ENCODE measurements around the gene MANF.

MANF gene

DNA sequence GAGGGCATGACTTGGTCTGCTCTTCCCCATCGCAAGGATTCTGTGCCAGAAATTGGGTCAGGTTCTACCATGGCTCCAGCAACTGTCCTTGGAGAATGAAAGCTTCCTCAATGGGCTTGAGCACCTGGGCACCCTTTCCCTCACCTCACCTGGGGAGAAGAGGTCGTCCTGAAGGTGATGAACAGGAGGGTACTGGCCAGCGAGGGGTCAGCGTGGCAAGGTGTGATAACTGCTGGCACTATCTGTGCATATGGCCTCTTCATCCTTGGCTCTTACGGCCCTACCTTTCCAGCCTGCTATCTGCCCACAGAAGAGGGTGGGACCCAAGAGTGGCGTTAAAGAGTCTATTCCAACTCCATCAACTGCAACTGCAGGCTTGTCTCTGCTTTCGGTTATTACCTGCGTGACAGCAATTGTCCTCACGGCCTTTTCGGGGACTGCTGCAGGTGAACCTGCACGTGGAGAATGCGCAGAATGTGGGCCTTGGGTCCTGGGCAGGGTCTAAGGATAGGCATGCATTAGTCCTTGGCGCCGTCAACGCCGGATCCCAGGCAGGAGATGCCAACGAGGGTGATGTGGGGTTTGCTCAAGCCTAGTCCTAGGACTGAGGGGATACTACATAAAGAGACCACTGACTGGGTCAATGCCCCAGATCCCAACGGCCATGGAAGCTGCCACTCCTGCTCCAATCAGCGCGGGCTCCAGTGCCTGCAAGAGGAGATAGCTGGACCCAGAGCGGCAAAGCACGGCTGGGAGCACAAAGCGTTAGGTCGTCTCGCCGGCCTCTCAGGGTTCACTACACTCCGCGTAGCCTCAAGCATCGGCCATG, 5.4 kb downstream of the MANF start:
- Histone ChIP-seq H3K4me3 (peak overlapping the region; percentile 94), H3K27ac (peak overlapping the region; percentile 19 to 95)
- no peak for DNase-seq (ENCODE audit: low spot score)
- TF ChIP-seq, protein P1, sequence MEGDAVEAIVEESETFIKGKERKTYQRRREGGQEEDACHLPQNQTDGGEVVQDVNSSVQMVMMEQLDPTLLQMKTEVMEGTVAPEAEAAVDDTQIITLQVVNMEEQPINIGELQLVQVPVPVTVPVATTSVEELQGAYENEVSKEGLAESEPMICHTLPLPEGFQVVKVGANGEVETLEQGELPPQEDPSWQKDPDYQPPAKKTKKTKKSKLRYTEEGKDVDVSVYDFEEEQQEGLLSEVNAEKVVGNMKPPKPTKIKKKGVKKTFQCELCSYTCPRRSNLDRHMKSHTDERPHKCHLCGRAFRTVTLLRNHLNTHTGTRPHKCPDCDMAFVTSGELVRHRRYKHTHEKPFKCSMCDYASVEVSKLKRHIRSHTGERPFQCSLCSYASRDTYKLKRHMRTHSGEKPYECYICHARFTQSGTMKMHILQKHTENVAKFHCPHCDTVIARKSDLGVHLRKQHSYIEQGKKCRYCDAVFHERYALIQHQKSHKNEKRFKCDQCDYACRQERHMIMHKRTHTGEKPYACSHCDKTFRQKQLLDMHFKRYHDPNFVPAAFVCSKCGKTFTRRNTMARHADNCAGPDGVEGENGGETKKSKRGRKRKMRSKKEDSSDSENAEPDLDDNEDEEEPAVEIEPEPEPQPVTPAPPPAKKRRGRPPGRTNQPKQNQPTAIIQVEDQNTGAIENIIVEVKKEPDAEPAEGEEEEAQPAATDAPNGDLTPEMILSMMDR (IDR thresholded peaks at IDR 0.05): peak; percentile 86

GRCh38 chr3:51391075-51391565, 6.0 kb downstream of the MANF start, which contains the start of gene RBM15B:
Gene RBM15B (plus strand): TSS chr3:51391285. CDS start chr3:51391400, 115 bp downstream.
- TF ChIP-seq, protein P1 (IDR thresholded peaks at IDR 0.05): peak; percentile 5
- peak within 1 kb of the TSS; percentile 85 to 95 for H3K27ac ChIP-seq
- H3K4me3 ChIP-seq: peak within 1 kb of the TSS; percentile 94
- peak; percentile 98 for DNase-seq (ENCODE audit: low spot score)

DNA sequence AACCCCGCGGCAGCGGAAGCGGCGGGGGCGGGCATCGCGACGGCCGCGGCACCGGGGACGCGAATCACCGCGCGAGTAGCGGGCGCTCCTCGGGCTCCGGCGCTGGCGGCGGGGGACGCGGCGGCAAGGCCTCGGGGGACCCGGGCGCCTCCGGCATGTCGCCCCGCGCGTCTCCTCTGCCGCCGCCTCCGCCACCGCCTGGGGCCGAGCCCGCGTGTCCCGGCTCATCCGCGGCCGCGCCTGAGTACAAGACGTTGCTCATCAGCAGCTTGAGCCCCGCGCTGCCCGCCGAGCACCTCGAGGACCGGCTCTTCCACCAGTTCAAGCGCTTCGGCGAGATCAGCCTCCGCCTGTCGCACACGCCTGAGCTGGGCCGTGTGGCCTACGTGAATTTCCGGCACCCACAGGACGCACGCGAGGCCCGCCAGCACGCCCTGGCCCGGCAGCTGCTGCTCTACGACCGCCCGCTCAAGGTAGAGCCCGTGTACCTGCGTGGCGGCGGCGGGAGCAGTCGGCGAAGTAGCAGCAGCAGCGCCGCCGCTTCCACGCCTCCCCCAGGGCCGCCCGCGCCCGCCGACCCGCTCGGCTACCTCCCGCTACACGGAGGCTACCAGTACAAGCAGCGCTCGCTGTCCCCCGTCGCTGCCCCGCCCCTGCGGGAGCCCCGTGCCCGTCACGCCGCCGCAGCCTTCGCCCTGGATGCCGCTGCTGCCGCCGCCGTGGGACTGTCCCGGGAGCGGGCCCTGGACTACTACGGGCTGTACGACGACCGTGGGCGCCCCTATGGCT, 6.7 kb downstream of the MANF start:
- TF ChIP-seq, protein P1 (IDR thresholded peaks at IDR 0.05): no peak
- Histone ChIP-seq H3K27ac (peak overlapping the region; percentile 85 to 95), H3K4me3 (peak overlapping the region; percentile 94)
- no peak for DNase-seq (ENCODE audit: low spot score)

DNA sequence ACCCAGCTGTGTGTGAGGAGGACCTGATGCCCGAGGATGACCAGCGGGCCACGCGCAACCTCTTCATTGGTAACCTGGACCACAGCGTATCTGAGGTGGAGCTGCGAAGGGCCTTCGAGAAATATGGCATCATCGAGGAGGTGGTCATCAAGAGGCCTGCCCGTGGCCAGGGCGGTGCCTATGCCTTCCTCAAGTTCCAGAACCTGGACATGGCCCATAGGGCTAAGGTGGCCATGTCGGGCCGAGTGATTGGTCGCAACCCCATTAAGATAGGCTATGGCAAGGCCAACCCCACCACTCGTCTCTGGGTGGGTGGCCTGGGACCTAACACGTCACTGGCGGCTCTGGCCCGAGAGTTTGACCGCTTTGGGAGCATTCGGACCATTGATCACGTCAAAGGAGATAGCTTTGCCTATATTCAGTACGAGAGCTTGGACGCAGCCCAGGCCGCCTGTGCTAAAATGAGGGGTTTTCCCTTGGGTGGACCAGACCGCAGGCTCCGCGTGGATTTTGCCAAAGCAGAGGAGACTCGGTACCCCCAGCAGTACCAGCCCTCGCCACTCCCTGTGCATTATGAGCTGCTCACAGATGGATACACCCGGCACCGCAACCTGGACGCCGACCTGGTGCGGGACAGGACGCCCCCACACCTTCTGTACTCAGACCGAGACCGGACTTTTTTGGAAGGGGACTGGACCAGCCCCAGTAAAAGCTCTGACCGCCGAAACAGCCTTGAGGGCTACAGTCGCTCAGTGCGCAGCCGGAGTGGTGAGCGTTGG, 7.5 kb downstream of the MANF start:
- DNase-seq (ENCODE audit: low spot score): peak; percentile 74
- H3K4me3 ChIP-seq: peak overlapping the region; percentile 94
- TF ChIP-seq, protein P1 (IDR thresholded peaks at IDR 0.05): no peak
- peak overlapping the region; percentile 85 to 95 for H3K27ac ChIP-seq

DNA sequence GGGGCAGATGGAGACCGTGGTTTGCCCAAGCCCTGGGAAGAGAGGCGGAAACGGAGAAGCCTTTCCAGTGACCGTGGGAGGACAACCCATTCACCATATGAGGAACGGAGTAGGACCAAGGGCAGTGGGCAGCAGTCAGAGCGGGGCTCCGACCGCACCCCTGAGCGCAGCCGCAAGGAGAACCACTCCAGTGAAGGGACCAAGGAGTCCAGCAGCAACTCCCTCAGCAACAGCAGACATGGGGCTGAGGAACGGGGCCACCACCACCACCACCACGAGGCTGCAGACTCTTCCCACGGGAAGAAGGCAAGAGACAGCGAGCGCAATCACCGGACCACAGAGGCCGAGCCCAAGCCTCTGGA, 8.0 kb downstream of the MANF start:
- DNase-seq (ENCODE audit: low spot score): no peak
- no peak overlapping the region for H3K27ac ChIP-seq
- H3K4me3 ChIP-seq: no peak overlapping the region
- TF ChIP-seq, protein P1 (IDR thresholded peaks at IDR 0.05): no peak

DNA sequence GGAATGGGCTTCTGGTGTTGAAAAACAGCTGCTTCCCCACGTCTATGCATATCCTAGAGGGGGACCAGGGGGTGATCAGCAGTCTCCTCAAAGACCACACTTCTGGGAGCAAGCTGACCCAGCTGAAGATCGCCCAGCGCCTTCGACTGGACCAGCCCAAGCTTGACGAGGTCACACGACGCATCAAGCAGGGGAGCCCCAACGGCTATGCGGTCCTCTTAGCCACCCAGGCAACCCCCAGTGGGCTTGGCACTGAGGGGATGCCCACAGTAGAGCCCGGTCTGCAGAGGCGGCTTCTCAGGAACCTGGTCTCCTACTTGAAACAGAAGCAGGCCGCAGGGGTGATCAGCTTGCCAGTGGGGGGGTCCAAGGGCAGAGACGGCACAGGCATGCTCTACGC, 8.5 kb downstream of the MANF start:
- TF ChIP-seq, protein P1 (IDR thresholded peaks at IDR 0.05): no peak
- DNase-seq (ENCODE audit: low spot score): peak; percentile 65
- Histone ChIP-seq H3K27ac (no peak overlapping the region), H3K4me3 (no peak overlapping the region)

Data from coronary artery (tissue), 2 donors.